Nephron (organoid): ENCODE measurements around the gene ITPA.

Source experiments
- H3K27ac Mint-ChIP-seq, 3 experiments: 2 replicates each; pipeline ENCODE4 v1.8.0; 2020; ENCODE audit warnings: mixed read lengths in 3 of 3, mild to moderate bottlenecking in 2 of 3, moderate library complexity in 1 of 3
- H3K27me3 Mint-ChIP-seq: 2 replicates; pipeline ENCODE4 v1.8.0; 2021; ENCODE audit warnings: low read depth, mild to moderate bottlenecking, moderate library complexity, mixed read lengths
- H3K36me3 Mint-ChIP-seq: 2 replicates; pipeline ENCODE4 v1.8.0; 2020; ENCODE audit warnings: low read depth, mixed read lengths
- H3K4me1 Mint-ChIP-seq: 2 replicates; pipeline ENCODE4 v1.8.0; 2020; ENCODE audit warnings: mixed read lengths
- H3K4me3 Mint-ChIP-seq, 3 experiments: 2 replicates each; pipeline ENCODE4 v1.8.0; 2020; ENCODE audit warnings: mild to moderate bottlenecking in 3 of 3, mixed read lengths in 3 of 3, moderate library complexity in 2 of 3
- H3K9me3 Mint-ChIP-seq: 2 replicates; pipeline ENCODE4 v1.8.0; 2020; ENCODE audit warnings: mixed read lengths
- TF ChIP-seq, protein P1 (sequence below), 3 experiments: fragments of 200-600 bp; sonication (generic); IDR thresholded peaks; one replicate each; pipeline ENCODE4 v1.5.0; 2021; ENCODE audit warnings: antibody characterized with exemption in 3 of 3; ENCODE audit not compliant: unreplicated experiment in 3 of 3

Gene ITPA

DNA sequence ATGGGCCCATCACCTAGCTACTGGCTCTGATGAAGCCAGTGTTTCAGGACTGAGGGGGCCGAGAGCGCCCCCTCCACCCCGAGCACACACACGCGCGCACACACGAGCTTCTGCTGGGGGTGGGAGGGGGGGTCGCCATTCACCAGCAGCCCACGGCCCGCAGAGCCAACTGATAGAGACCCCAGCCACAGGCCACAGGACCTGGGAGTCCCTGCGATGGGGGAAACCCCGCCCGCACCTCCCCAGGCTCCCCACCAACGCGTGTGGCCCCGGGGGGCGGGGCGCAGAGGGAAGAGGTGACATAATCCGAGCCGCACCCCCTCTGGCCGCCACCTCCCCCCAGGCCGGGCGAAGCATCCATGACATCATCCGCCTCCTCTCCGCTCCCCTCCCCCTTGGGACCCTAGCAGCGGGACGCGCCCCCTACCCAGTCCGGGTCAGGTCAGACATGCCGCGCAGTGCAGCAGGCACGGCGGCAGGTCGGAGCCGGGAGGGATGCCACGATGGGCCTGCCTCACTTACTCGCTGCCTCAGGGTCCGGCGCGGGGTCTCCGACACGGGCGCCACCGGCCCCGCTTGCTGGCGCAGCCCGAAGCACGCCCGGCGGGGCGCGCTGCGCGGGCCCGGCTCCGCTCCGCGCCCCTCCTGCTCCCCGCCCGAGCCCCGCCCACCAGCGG is 36.2 kb upstream of the ITPA start, which contains the start of gene LZTS3:
Gene LZTS3, minus strand, starts transcription at position 617 of the 677 bp plus-strand sequence. CDS start 6,386 bp downstream, outside the sequence.
- Mint-ChIP-seq H3K4me3 (peak within 1 kb of the TSS; percentile 95 to 98 (median 96)), H3K36me3 (no peaks in the 10 kb centered on the region), H3K9me3 (no peaks in the 10 kb centered on the region), H3K27me3 (peaks cover 47% of the 10 kb centered on the region), H3K4me1 (peaks cover 14% of the 10 kb centered on the region), H3K27ac (peak within 1 kb of the TSS; percentile 10 to 92 (median 83))
- TF ChIP-seq, protein P1, sequence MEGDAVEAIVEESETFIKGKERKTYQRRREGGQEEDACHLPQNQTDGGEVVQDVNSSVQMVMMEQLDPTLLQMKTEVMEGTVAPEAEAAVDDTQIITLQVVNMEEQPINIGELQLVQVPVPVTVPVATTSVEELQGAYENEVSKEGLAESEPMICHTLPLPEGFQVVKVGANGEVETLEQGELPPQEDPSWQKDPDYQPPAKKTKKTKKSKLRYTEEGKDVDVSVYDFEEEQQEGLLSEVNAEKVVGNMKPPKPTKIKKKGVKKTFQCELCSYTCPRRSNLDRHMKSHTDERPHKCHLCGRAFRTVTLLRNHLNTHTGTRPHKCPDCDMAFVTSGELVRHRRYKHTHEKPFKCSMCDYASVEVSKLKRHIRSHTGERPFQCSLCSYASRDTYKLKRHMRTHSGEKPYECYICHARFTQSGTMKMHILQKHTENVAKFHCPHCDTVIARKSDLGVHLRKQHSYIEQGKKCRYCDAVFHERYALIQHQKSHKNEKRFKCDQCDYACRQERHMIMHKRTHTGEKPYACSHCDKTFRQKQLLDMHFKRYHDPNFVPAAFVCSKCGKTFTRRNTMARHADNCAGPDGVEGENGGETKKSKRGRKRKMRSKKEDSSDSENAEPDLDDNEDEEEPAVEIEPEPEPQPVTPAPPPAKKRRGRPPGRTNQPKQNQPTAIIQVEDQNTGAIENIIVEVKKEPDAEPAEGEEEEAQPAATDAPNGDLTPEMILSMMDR (IDR thresholded peaks at IDR 0.05; ENCODE audit: unreplicated experiment in 3 of 3) = no peak

DNA sequence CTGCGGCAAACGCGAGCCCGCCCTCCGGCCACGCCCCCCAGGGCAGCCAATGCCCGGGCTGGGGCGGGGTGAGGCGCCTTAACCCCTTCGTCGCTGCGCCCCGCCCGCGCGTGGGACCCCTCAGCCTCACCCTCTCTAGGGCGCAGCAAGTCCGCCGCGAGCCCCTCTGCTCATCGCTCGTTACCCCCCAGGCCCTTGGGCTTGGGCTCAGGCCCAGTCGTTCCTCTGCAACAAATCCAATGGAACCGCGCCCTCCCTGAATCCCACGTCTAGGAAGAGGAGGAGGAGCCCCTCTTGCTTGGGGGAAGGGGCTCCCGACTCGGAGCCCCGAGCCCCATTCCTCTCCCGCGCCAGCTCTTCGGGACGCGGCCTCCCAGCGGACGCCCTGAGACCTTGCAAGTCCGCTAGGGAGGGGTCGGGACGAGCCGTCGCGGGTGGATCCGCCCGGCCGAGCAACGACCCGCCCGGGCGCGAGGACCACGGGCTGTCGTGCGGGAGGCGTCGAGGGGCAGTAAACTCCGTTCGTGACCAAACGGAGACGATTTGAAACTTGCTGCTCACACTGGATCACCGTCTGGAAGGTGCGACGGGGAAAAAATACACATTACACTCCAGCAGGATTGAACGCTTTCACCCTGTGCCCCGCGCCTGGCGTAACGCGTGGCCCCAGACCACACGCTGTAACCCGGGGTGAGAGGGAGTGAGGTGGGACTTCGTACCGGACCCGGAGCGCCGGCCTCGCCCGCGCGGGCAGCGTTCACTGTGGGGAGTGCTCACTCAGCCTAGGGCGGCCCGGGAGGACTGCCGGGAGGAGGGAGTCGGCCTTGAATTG is 35.5 kb upstream of the ITPA start:
- TF ChIP-seq, protein P1 (IDR thresholded peaks at IDR 0.05; ENCODE audit: unreplicated experiment in 3 of 3) = peak in 1 of 3 experiments; percentile 14

DNA sequence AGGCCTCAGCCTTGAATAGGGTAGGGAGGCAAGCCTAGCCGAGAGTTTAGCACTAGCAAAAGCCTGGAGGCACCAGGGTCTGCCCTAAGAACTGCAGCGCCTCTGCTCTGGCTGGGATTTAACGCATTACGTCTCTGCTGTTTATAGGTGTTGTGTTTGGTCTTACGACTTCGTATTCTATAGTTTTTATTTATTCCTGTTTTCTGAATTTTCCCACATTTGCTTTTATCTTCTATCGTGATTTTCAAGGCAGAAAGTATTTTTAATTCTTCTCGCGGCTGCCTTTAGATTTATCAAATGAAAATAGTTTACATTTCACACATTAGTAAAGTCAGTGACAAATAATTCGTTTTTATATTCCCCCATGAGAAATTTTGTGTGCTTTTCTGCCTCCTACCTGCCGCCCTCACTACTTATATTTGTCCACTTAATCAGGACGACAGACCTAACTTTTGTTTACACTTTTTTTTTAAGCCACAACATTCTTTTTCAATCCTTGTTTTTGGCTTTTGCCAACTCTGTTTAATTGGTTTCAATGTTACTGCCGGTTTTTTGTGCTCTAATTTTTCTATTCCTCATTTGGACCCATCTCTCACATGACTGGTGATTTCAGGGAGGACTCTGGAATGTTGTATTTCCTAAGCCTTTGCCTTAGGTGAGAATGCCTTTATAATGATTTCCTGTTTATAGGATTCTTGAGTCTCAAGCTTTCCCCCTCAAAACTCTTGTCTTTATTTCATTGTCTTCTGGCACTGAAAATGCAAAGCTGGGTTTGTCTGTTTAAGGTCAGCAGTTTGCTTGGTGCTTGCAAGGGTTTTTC is 34.6 kb upstream of the ITPA start:
- Mint-ChIP-seq H3K4me3 (peak overlapping the region; percentile 95 to 98 (median 96)), H3K27ac (peak overlapping the region; percentile 10 to 92 (median 83)), H3K27me3 (peaks cover 35% of the 10 kb centered on the region), H3K9me3 (no peaks in the 10 kb centered on the region), H3K36me3 (no peaks in the 10 kb centered on the region), H3K4me1 (peaks cover 14% of the 10 kb centered on the region)
- TF ChIP-seq, protein P1 (IDR thresholded peaks at IDR 0.05; ENCODE audit: unreplicated experiment in 3 of 3) = no peak

More for the DNA sequence above, 35.5 kb upstream of the ITPA start:
- Mint-ChIP-seq H3K27me3 (peaks cover 42% of the 10 kb centered on the region), H3K9me3 (no peaks in the 10 kb centered on the region), H3K4me1 (peaks cover 14% of the 10 kb centered on the region), H3K4me3 (peak overlapping the region; percentile 95 to 98 (median 96)), H3K36me3 (no peaks in the 10 kb centered on the region), H3K27ac (peak overlapping the region; percentile 10 to 92 (median 83))

DNA sequence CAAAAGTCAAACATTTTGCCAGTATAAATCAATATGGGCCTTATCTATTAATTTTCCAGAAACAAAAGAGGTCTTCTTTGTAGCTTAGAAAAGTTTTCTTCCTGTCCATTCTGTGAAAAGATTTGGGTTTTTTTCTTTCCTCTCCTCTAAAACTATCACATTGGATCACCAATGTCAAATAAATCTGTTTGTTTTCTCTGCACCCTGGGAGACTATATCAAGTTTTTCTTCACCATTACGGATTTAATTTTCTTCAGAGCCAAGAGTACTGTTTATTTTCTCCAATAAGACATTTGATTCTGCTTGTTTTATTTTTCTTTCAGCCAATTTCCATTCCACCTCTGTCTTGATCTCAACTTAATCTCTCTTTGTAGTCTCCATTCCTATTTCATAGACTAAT is 34.0 kb upstream of the ITPA start:
- H3K9me3 Mint-ChIP-seq = no peaks in the 10 kb centered on the region
- TF ChIP-seq, protein P1 (IDR thresholded peaks at IDR 0.05; ENCODE audit: unreplicated experiment in 3 of 3) = no peak
- H3K27me3 Mint-ChIP-seq = peaks cover 29% of the 10 kb centered on the region
- H3K4me3 Mint-ChIP-seq = peak overlapping the region; percentile 95 to 98 (median 96)
- no peaks in the 10 kb centered on the region for H3K36me3 Mint-ChIP-seq
- H3K4me1 Mint-ChIP-seq = peaks cover 14% of the 10 kb centered on the region
- peak overlapping the region; percentile 8 to 92 (median 10) for H3K27ac Mint-ChIP-seq

DNA sequence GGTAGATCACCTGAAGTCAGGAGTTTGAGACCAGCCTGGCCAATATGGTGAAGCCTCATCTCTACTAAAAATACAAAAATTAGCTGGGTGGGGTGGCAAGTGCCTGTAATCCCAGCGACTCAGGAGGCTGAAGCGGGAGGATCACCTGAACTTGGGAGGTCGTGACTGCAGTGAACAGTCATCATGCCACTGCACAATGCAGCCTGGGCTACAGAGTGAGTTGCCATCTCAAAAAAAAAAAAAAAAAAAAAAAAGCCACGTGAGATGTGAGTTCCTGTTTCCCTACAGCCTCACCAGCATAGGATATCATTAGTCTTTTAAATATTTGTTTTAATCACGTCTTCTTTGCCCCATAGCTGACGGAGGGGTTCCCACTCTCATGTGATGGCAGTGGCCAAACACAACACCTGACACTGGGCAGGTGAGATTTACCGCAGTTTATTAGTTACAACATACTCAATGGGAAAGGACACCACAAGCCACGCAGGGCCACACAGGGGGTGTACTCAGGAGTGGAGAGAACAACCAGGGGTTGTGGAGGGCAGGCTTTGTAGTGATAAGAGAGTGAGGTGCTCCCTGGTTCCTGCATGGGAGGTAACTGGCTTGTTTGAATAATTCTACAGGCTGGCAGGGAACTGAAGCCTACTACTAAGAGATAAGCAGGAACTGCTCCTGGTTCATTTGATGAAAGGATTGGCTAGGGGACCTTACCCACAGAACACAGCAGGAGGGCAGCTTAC is 31.4 kb upstream of the ITPA start:
- Mint-ChIP-seq H3K9me3 (no peaks in the 10 kb centered on the region), H3K27me3 (peaks cover 17% of the 10 kb centered on the region), H3K36me3 (peaks cover 4% of the 10 kb centered on the region), H3K4me3 (no peak overlapping the region), H3K4me1 (peaks cover 14% of the 10 kb centered on the region), H3K27ac (no peak overlapping the region)
- TF ChIP-seq, protein P1 (IDR thresholded peaks at IDR 0.05; ENCODE audit: unreplicated experiment in 3 of 3) = no peak
